Measurements from ENCODE around the gene NOTCH2. TPM values are rescaled to one million over a fixed set of nuclear protein-coding genes. Genes with fewer than 3 reads are reported as not detected.

NOTCH2 gene
- total RNA-seq, 1 experiment from 2014 or later = 62.9 TPM

GRCh38 chr1:119968601-119969000 is 100.9 kb downstream of the NOTCH2 start:
- DNase-seq (ENCODE audit: low read depth, low spot score) = no peak
- no peaks in the 10 kb centered on the region for H3K79me2 ChIP-seq (ENCODE audit: insufficient read depth, low read length)
- POLR2A ChIA-PET = interaction anchor here (1.1 kb wide), 1 partner anchor 19 kb away, joined by 3 read pairs; no protein-coding TSS in a partner anchor
- no peaks in the 10 kb centered on the region for H3K9me2 ChIP-seq (ENCODE audit: insufficient read depth)
- peaks cover 11 to 27% of the 10 kb centered on the region in 2 experiments; a peak in 3 of 4 replicates for H3K36me3 ChIP-seq (ENCODE audit: control insufficient read depth in 1 of 2, insufficient read depth in 2 of 2, low read length in 2 of 2)
- H3K4me2 ChIP-seq (ENCODE audit: low read length) = no peak overlapping the region
- peaks cover 0 to 3% of the 10 kb centered on the region in 2 experiments; a peak in 1 of 4 replicates for H3K4me1 ChIP-seq (ENCODE audit: control insufficient read depth in 1 of 2, insufficient read depth in 2 of 2, low read length in 2 of 2)
- no peaks in the 10 kb centered on the region for H4K20me1 ChIP-seq (ENCODE audit: insufficient read depth)
- no peaks in the 10 kb centered on the region for H3K27me3 ChIP-seq (ENCODE audit: insufficient read depth, low read length)
- ATAC-seq = no peak
- H3K9ac ChIP-seq (ENCODE audit: low read length) = no peak overlapping the region
- TF ChIP-seq YY1 (IDR thresholded peaks at IDR 0.05; ENCODE audit: extremely low read depth, insufficient replicate concordance, low read depth, low read length) (no peak), EGR1 (IDR thresholded peaks at IDR 0.05; ENCODE audit: low read depth) (no peak), REST (IDR thresholded peaks at IDR 0.05; ENCODE audit: low read depth) (no peak), MAX (IDR thresholded peaks at IDR 0.05) (no peak), SRF (IDR thresholded peaks at IDR 0.05; ENCODE audit: low read depth) (no peak), EZH2phosphoT487 (IDR thresholded peaks at IDR 0.05; ENCODE audit: borderline replicate concordance) (no peak)
- no TSS peak for BruUV-seq (replicated peaks)
- no peak overlapping the region for H2AFZ ChIP-seq (ENCODE audit: low read depth, low read length, poor library complexity, severe bottlenecking)
- H3K9me3 ChIP-seq (ENCODE audit: control insufficient read depth in 1 of 2, insufficient read depth in 1 of 2, low read depth in 1 of 2, low read length in 2 of 2) = no peaks in the 10 kb centered on the region
- no peak overlapping the region for H3K27ac ChIP-seq (ENCODE audit: low read depth, low read length)
- RAD21 ChIA-PET (ENCODE audit: low non-redundant PET in 1 of 2, low total read pairs in 2 of 2, uncharacterized antibody in 2 of 2, unreplicated experiment in 2 of 2) = no interaction called here
- CTCF ChIA-PET = interaction anchor here (0.6 to 1.5 kb wide), 5 partner anchors 9 to 19 kb away, joined by 3 to 6 read pairs (median 3); no protein-coding TSS in a partner anchor
- no peak overlapping the region for H3K4me3 ChIP-seq (replicated peaks in 1 of 2; ENCODE audit: low read depth in 1 of 2, low read length in 2 of 2)
- intact Hi-C loops (cut with micrococcal nuclease) = loop anchor here (1.0 to 10.0 kb wide), 3 partner anchors 20 to 354 kb away; no protein-coding TSS in a partner anchor

All from HCT116 (cell line).